Panc1 (cell line): ENCODE results near the gene SSBP2.

ENCODE experiments used
- CTCF ChIP-seq: fragments of 450-650 bp; IDR thresholded peaks from 2 replicates; pipeline ENCODE4 v1.5.1; 2017; ENCODE audit warnings: mild to moderate bottlenecking
- POLR2AphosphoS5 ChIP-seq: IDR thresholded peaks from 2 replicates; pipeline ENCODE4 v1.6.1; 2012; ENCODE audit warnings: mild to moderate bottlenecking, low read depth, low read length, moderate library complexity
- SIN3A ChIP-seq: IDR thresholded peaks from 2 replicates; pipeline ENCODE4 v1.6.1; 2012; ENCODE audit warnings: low read depth, mild to moderate bottlenecking, low read length, moderate library complexity, borderline replicate concordance; ENCODE audit not compliant: insufficient read depth
- TCF7L2 ChIP-seq: IDR thresholded peaks from 2 replicates; pipeline ENCODE4 v1.6.1; 2011; ENCODE audit warnings: mild to moderate bottlenecking, low read depth, low read length, inconsistent platforms
- TF ChIP-seq, protein P1 (sequence below), 2 experiments: IDR thresholded peaks; 2 replicates each; pipeline ENCODE4 v1.6.1; 2011 to 2012; ENCODE audit warnings: low read depth in 2 of 2, control low read depth in 1 of 2, low read length in 1 of 2, mild to moderate bottlenecking in 1 of 2, moderate library complexity in 1 of 2; ENCODE audit not compliant: insufficient read depth in 1 of 2

- TF ChIP-seq CTCF (no peak), SIN3A (no peak), POLR2AphosphoS5 (no peak), TCF7L2 (no peak)
- TF ChIP-seq, protein P1, sequence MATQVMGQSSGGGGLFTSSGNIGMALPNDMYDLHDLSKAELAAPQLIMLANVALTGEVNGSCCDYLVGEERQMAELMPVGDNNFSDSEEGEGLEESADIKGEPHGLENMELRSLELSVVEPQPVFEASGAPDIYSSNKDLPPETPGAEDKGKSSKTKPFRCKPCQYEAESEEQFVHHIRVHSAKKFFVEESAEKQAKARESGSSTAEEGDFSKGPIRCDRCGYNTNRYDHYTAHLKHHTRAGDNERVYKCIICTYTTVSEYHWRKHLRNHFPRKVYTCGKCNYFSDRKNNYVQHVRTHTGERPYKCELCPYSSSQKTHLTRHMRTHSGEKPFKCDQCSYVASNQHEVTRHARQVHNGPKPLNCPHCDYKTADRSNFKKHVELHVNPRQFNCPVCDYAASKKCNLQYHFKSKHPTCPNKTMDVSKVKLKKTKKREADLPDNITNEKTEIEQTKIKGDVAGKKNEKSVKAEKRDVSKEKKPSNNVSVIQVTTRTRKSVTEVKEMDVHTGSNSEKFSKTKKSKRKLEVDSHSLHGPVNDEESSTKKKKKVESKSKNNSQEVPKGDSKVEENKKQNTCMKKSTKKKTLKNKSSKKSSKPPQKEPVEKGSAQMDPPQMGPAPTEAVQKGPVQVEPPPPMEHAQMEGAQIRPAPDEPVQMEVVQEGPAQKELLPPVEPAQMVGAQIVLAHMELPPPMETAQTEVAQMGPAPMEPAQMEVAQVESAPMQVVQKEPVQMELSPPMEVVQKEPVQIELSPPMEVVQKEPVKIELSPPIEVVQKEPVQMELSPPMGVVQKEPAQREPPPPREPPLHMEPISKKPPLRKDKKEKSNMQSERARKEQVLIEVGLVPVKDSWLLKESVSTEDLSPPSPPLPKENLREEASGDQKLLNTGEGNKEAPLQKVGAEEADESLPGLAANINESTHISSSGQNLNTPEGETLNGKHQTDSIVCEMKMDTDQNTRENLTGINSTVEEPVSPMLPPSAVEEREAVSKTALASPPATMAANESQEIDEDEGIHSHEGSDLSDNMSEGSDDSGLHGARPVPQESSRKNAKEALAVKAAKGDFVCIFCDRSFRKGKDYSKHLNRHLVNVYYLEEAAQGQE (IDR thresholded peaks at IDR 0.05; ENCODE audit: insufficient read depth in 1 of 2, low read depth in 2 of 2, low read length in 1 of 2), result no peak
Observed at GRCh38 chr5:81772488-81772887, 21.6 kb upstream of the SSBP2 start.
